PC-9 (cell line): ENCODE measurements around the gene TRIM56.

Experiments
- EZH2 ChIP-seq: fragments of 200-600 bp; sonication (generic); IDR thresholded peaks from 2 replicates; pipeline ENCODE4 v1.8.0; 2017; ENCODE audit warnings: antibody characterized with exemption, low read depth
- TF ChIP-seq, protein P1 (sequence below): fragments of 200-600 bp; sonication (generic); conservative IDR thresholded peaks from 2 replicates; pipeline ENCODE4 v1.6.1; 2017; ENCODE audit warnings: mixed run types, antibody characterized with exemption, mild to moderate bottlenecking, moderate library complexity

DNA sequence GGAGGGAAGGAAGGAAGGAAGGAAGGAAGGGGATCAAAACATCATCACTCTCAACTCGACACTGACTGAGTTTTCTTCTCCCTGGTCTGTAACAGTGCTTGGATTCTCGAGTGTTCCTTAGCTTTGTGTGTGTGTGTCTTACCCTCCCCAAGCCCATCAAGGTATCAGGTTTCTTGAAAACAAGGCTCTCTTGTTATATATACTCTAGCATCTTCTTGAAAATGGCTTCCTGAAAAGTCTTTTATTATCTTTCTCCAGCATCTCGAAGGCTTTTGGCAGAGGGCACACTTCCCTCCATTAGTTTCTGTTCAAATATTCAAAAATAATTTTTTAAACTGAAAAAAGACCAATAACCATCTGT, 55.0 kb downstream of the TRIM56 start:
- TF ChIP-seq, protein P1, sequence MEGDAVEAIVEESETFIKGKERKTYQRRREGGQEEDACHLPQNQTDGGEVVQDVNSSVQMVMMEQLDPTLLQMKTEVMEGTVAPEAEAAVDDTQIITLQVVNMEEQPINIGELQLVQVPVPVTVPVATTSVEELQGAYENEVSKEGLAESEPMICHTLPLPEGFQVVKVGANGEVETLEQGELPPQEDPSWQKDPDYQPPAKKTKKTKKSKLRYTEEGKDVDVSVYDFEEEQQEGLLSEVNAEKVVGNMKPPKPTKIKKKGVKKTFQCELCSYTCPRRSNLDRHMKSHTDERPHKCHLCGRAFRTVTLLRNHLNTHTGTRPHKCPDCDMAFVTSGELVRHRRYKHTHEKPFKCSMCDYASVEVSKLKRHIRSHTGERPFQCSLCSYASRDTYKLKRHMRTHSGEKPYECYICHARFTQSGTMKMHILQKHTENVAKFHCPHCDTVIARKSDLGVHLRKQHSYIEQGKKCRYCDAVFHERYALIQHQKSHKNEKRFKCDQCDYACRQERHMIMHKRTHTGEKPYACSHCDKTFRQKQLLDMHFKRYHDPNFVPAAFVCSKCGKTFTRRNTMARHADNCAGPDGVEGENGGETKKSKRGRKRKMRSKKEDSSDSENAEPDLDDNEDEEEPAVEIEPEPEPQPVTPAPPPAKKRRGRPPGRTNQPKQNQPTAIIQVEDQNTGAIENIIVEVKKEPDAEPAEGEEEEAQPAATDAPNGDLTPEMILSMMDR, result no peak
- TF ChIP-seq EZH2, result no peak
